ENCODE data around the gene TMEM242.

TMEM242 gene

GRCh38 chr6:157328108-157328692 lies 4.9 kb upstream of the TMEM242 start:
- ChIA-PET CTCF (no interaction called here), POLR2A (ENCODE audit: low non-redundant PET) (no interaction called here)
- peak; percentile 25 for DNase-seq (ENCODE audit: low spot score)
- TF ChIP-seq, protein P1, sequence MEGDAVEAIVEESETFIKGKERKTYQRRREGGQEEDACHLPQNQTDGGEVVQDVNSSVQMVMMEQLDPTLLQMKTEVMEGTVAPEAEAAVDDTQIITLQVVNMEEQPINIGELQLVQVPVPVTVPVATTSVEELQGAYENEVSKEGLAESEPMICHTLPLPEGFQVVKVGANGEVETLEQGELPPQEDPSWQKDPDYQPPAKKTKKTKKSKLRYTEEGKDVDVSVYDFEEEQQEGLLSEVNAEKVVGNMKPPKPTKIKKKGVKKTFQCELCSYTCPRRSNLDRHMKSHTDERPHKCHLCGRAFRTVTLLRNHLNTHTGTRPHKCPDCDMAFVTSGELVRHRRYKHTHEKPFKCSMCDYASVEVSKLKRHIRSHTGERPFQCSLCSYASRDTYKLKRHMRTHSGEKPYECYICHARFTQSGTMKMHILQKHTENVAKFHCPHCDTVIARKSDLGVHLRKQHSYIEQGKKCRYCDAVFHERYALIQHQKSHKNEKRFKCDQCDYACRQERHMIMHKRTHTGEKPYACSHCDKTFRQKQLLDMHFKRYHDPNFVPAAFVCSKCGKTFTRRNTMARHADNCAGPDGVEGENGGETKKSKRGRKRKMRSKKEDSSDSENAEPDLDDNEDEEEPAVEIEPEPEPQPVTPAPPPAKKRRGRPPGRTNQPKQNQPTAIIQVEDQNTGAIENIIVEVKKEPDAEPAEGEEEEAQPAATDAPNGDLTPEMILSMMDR (conservative IDR thresholded peaks at IDR 0.05; ENCODE audit: low read depth) = no peak
- H3K27ac ChIP-seq = no peak overlapping the region

- no peak overlapping the region for H3K27ac ChIP-seq
- no peak for DNase-seq (ENCODE audit: low spot score)
- CTCF ChIA-PET = interaction anchor here (0.7 to 1.7 kb wide), 2 partner anchors 12 to 1136 kb away, joined by 4 read pairs; no protein-coding TSS in a partner anchor
- POLR2A ChIA-PET (ENCODE audit: low non-redundant PET) = no interaction called here
- TF ChIP-seq, protein P1 (conservative IDR thresholded peaks at IDR 0.05; ENCODE audit: low read depth) = no peak
These were observed 3.7 kb upstream of the TMEM242 start for GRCh38 chr6:157326979-157327378.

GRCh38 chr6:157325069-157325805 lies 1.9 kb upstream of the TMEM242 start:
- CTCF ChIA-PET = interaction anchor here (1.7 kb wide), 1 partner anchor 11 kb away, joined by 4 read pairs; no protein-coding TSS in a partner anchor
- TF ChIP-seq, protein P1 (conservative IDR thresholded peaks at IDR 0.05; ENCODE audit: low read depth) = no peak
- no peak for DNase-seq (ENCODE audit: low spot score)
- no peak overlapping the region for H3K27ac ChIP-seq
- POLR2A ChIA-PET (ENCODE audit: low non-redundant PET) = interaction anchor here (0.6 kb wide), 1 partner anchor 60 kb away, joined by 3 read pairs; no protein-coding TSS in a partner anchor

DNA sequence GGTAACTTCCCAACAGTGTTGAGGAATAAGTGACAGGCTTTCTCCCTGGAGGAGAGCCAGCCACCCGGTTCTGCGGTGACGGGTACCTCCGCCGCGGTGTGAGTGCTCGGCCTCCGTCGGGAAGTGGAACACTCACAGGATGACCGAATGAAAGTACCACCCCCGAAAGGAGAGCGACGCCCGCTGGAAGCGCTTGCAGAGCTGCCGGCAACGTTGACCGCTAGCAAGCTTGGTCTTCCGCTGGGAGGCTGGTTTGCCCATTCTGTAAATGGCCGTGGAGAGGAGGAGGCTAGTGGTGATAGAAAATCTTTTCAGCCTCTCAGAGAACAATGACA lies 614 bp upstream of the TMEM242 start:
- TF ChIP-seq, protein P1 (conservative IDR thresholded peaks at IDR 0.05; ENCODE audit: low read depth) = 0 out of 2 replicates have a peak, but pooled peaks have one; percentile 14
- peak overlapping the region; percentile 85 for H3K27ac ChIP-seq
- CTCF ChIA-PET = interaction anchor here (0.6 to 0.7 kb wide), 3 partner anchors 79 to 273 kb away, joined by 3 read pairs; no protein-coding TSS in a partner anchor
- peak; percentile 55 for DNase-seq (ENCODE audit: low spot score)
- POLR2A ChIA-PET (ENCODE audit: low non-redundant PET) = interaction anchor here (0.6 kb wide), 1 partner anchor 745 kb away, joined by 3 read pairs; no protein-coding TSS in a partner anchor

DNA sequence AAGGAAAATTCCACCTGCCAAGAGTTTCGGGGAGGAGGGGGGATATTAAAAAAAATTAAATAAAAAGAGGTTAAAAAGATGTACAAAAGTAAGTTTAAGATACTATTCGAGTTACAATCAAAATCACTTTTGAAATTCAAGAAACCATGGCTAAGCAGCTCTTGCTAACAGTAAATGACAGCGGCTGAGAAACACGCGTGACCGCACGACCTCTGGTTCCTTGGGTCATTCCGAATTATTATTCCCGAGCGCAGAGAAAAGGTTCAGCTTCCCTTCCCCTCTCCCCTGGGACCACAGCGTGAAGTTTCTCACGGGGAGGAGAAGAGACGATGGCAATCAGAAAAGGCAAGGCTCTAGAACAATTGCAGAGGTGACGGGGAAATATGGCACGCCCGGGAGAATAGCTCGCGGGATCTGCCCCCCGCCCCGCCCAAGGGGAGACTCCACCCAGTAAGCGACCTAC lies 496 bp downstream of the TMEM242 start:
- peak overlapping the region; percentile 85 for H3K27ac ChIP-seq
- DNase-seq (ENCODE audit: low spot score) = peak; percentile 89
- ChIA-PET POLR2A (ENCODE audit: low non-redundant PET) (interaction anchor here (1.4 kb wide), 1 partner anchor 57 kb away, joined by 8 read pairs; no protein-coding TSS in a partner anchor), CTCF (interaction anchor here (0.7 kb wide), 1 partner anchor 8 kb away, joined by 3 read pairs; no protein-coding TSS in a partner anchor)
- TF ChIP-seq, protein P1 (conservative IDR thresholded peaks at IDR 0.05; ENCODE audit: low read depth) = no peak
